ENCODE measurements around the gene RPL29. TPM values are rescaled to one million over a fixed set of nuclear protein-coding genes. Genes with fewer than 3 reads are reported as not detected.

RPL29 gene
- total and polyA plus RNA-seq, 2 of the 8 experiments (the other 6 are each of a cell fraction or from before 2014, with no cell fraction given): 1,467 to 2,660 TPM

GRCh38 chr3:52036829-52037228 is 41.1 kb upstream of the RPL29 start:
- H3K27me3 ChIP-seq (replicated peaks in 1 of 4; ENCODE audit: control insufficient read depth in 3 of 4, extremely low read depth in 1 of 4, insufficient read depth in 3 of 4, low read length in 3 of 4): no peaks in the 10 kb centered on the region
- no peak overlapping the region for H4K5ac ChIP-seq (ENCODE audit: insufficient read length, low read depth, low read length)
- H2BK20ac ChIP-seq (ENCODE audit: low read length): no peak overlapping the region
- H3K4me2 ChIP-seq (ENCODE audit: insufficient read depth in 1 of 2, low read depth in 2 of 2, low read length in 2 of 2): no peak overlapping the region
- H3K23ac ChIP-seq (ENCODE audit: insufficient read length): no peak overlapping the region
- H3K14ac ChIP-seq (ENCODE audit: insufficient read length): no peak overlapping the region
- peak in 1 of 2 experiments; percentile 59 for DNase-seq (ENCODE audit: low read depth in 1 of 2, low spot score in 2 of 2)
- H2AK5ac ChIP-seq (ENCODE audit: low read depth, low read length): no peak overlapping the region
- no peak overlapping the region for H3K9ac ChIP-seq (replicated peaks in 1 of 4; ENCODE audit: extremely low read depth in 1 of 4, low read depth in 3 of 4, low read length in 3 of 4)
- H4K91ac ChIP-seq (replicated peaks; ENCODE audit: insufficient read length, low read length): no peak overlapping the region
- H2AFZ ChIP-seq (ENCODE audit: low read length): no peak overlapping the region
- no peak overlapping the region for H3K4me3 ChIP-seq (ENCODE audit: extremely low read depth in 1 of 4, insufficient read depth in 2 of 4, low read depth in 3 of 4, low read length in 4 of 4)
- no peak overlapping the region for H3K56ac ChIP-seq (replicated peaks; ENCODE audit: insufficient read length, low read depth, low read length)
- no peak overlapping the region for H2BK12ac ChIP-seq (ENCODE audit: low read depth, low read length)
- TF ChIP-seq CTCF (IDR thresholded peaks at IDR 0.05; ENCODE audit: control extremely low read depth in 1 of 3, insufficient read depth in 1 of 3, low read depth in 1 of 3, low read length in 3 of 3) (peak in 2 of 3 experiments; percentile 52; a peak in 3 of 4 replicates), NRF1 (IDR thresholded peaks at IDR 0.05; ENCODE audit: low read depth, low read length) (no peak), RAD21 (IDR thresholded peaks at IDR 0.05 in 1 of 2, conservative IDR thresholded peaks at IDR 0.05 in 1 of 2; ENCODE audit: low read depth in 2 of 2, low read length in 2 of 2) (peak; percentile 65 to 69)
- H2BK5ac ChIP-seq (ENCODE audit: low read depth, low read length): no peak overlapping the region
- H4K20me1 ChIP-seq (replicated peaks in 1 of 2; ENCODE audit: control insufficient read depth in 1 of 2, insufficient read depth in 2 of 2, low read length in 2 of 2): no peaks in the 10 kb centered on the region
- H3K79me1 ChIP-seq (ENCODE audit: low read depth, low read length): no peaks in the 10 kb centered on the region
- H3K18ac ChIP-seq (ENCODE audit: extremely low read depth, low read length): no peak overlapping the region
- POLR2A ChIA-PET (ENCODE audit: partially characterized antibody): interaction anchor here (0.8 to 1.9 kb wide), 7 partner anchors 13 to 50 kb away, joined by 3 to 6 read pairs (median 3); partner anchors contain the start of gene RPL29
- WGBS, 2 experiments (ENCODE audit: extremely low coverage in 1 of 2, insufficient coverage in 1 of 2, insufficient read length in 1 of 2, insufficient replicate concordance in 2 of 2, low coverage in 1 of 2, low lambda C conversion rate in 2 of 2, missing lambda C conversion rate in 1 of 2): 28% methylated on average over 5 of the region's 5 CpGs; no CpG with 5 or more reads in 1 of the 2 experiments
- H3K9me3 ChIP-seq (ENCODE audit: insufficient read depth in 2 of 2, low read depth in 1 of 2, low read length in 1 of 2): no peaks in the 10 kb centered on the region
- peaks cover 0 to 4% (median 1%) of the 10 kb centered on the region in 4 experiments; a peak in 2 of 7 replicates for H3K4me1 ChIP-seq (replicated peaks in 1 of 4; ENCODE audit: control insufficient read depth in 3 of 4, insufficient read depth in 4 of 4, low read length in 3 of 4)
- CTCF ChIA-PET (ENCODE audit: partially characterized antibody): interaction anchor here (0.6 to 33.0 kb wide), 13 partner anchors 8 to 184 kb away, joined by 3 to 984 read pairs (median 5); partner anchors contain the start of genes DUSP7 and RRP9
- no peak overlapping the region for H2BK120ac ChIP-seq (replicated peaks; ENCODE audit: low read depth, low read length)
- no peaks in the 10 kb centered on the region for H3K79me2 ChIP-seq (ENCODE audit: control insufficient read depth in 1 of 2, insufficient read depth in 2 of 2, low read length in 2 of 2)
- H2BK15ac ChIP-seq (ENCODE audit: low read length): no peak overlapping the region
- no peak overlapping the region for H3K4ac ChIP-seq (replicated peaks; ENCODE audit: insufficient read length, low read depth, low read length)
- H3K36me3 ChIP-seq (ENCODE audit: control insufficient read depth in 2 of 4, insufficient read depth in 4 of 4, low read length in 3 of 4): no peaks in the 10 kb centered on the region
- no peaks in the 10 kb centered on the region for H3K23me2 ChIP-seq (ENCODE audit: low read depth, low read length)
- no peak overlapping the region for H3K27ac ChIP-seq (ENCODE audit: low read depth, low read length)
- FAIRE-seq: peak; percentile 68
- H4K8ac ChIP-seq (ENCODE audit: extremely low read depth, insufficient read depth, low read length): no peak overlapping the region
